ENCODE data around the gene PSMA8. TPM values are rescaled to one million over a fixed set of nuclear protein-coding genes. Genes with fewer than 3 reads are reported as not detected.

The PSMA8 gene
- total RNA-seq, 1 experiment from 2014 or later: not detected

- CTCF ChIA-PET: no interaction called here
- Histone ChIP-seq H3K9me2 (ENCODE audit: insufficient read depth) (no peaks in the 10 kb centered on the region), H3K79me2 (ENCODE audit: low read depth) (peaks cover 11% of the 10 kb centered on the region; the same call in 1 of the 2 replicates), H3K4me3 (peak within 1 kb of the TSS; percentile 83), H3K9me3 (ENCODE audit: insufficient read depth, low read depth) (no peaks in the 10 kb centered on the region), H3K4me2 (peak within 1 kb of the TSS; percentile 84), H3K4me1 (replicated peaks; ENCODE audit: insufficient read depth) (peaks cover 16% of the 10 kb centered on the region), H3K27ac (no peak within 1 kb of the TSS), H3K27me3 (ENCODE audit: insufficient read depth, low read depth) (no peaks in the 10 kb centered on the region), H2AFZ (peak within 1 kb of the TSS; percentile 81), H3F3A (ENCODE audit: insufficient read depth, low read depth) (no peaks in the 10 kb centered on the region), H4K20me1 (ENCODE audit: insufficient read depth) (no peaks in the 10 kb centered on the region), H3K36me3 (ENCODE audit: low read depth) (no peaks in the 10 kb centered on the region)
- POLR2A ChIA-PET (ENCODE audit: unreplicated experiment): no interaction called here
- no TSS peak for BruUV-seq (replicated peaks)
- peak; percentile 73 to 83 for DNase-seq
- intact Hi-C loops (cut with micrococcal nuclease; ENCODE audit: unreplicated experiment): no loop called here
- no peak for TF ChIP-seq CTCF (conservative IDR thresholded peaks at IDR 0.05)
These were observed 92.8 kb downstream of the PSMA8 start, which contains the start of gene TAF4B for GRCh38 chr18:26226229-26227050. Gene TAF4B, plus strand, starts transcription at chr18:26226445. Its CDS starts 489 bp downstream, at chr18:26226934.

- POLR2A ChIA-PET (ENCODE audit: unreplicated experiment): no interaction called here
- Histone ChIP-seq H3K4me3 (peak overlapping the region; percentile 83), H4K20me1 (ENCODE audit: insufficient read depth) (no peaks in the 10 kb centered on the region), H3K4me1 (replicated peaks; ENCODE audit: insufficient read depth) (peaks cover 16% of the 10 kb centered on the region), H3K27ac (no peak overlapping the region), H2AFZ (peak overlapping the region; percentile 81), H3K9me2 (ENCODE audit: insufficient read depth) (no peaks in the 10 kb centered on the region), H3F3A (ENCODE audit: insufficient read depth, low read depth) (no peaks in the 10 kb centered on the region), H3K4me2 (peak overlapping the region; percentile 84), H3K36me3 (ENCODE audit: low read depth) (no peaks in the 10 kb centered on the region), H3K27me3 (ENCODE audit: insufficient read depth, low read depth) (no peaks in the 10 kb centered on the region), H3K9me3 (ENCODE audit: insufficient read depth, low read depth) (no peaks in the 10 kb centered on the region), H3K79me2 (ENCODE audit: low read depth) (peaks cover 11% of the 10 kb centered on the region; the same call in 1 of the 2 replicates)
- TF ChIP-seq CTCF (conservative IDR thresholded peaks at IDR 0.05): no peak
- no peak for TF ChIP-seq EZH2 (IDR thresholded peaks at IDR 0.05; ENCODE audit: low read depth)
- BruUV-seq (replicated peaks): no TSS peak
- CTCF ChIA-PET: no interaction called here
- no peak for DNase-seq
- intact Hi-C loops (cut with micrococcal nuclease; ENCODE audit: unreplicated experiment): no loop called here
These were observed 93.5 kb downstream of the PSMA8 start for GRCh38 chr18:26227051-26227670.

- Histone ChIP-seq H3K4me2 (peak overlapping the region; percentile 84), H3K79me2 (ENCODE audit: low read depth) (peaks cover 11% of the 10 kb centered on the region; the same call in 1 of the 2 replicates), H3K9me3 (ENCODE audit: insufficient read depth, low read depth) (no peaks in the 10 kb centered on the region), H2AFZ (no peak overlapping the region), H3K4me3 (peak overlapping the region; percentile 83; the same call in 1 of the 2 replicates), H3K27me3 (ENCODE audit: insufficient read depth, low read depth) (no peaks in the 10 kb centered on the region), H4K20me1 (ENCODE audit: insufficient read depth) (no peaks in the 10 kb centered on the region), H3K36me3 (ENCODE audit: low read depth) (no peaks in the 10 kb centered on the region), H3K4me1 (replicated peaks; ENCODE audit: insufficient read depth) (peaks cover 16% of the 10 kb centered on the region), H3K27ac (no peak overlapping the region), H3K9me2 (ENCODE audit: insufficient read depth) (no peaks in the 10 kb centered on the region), H3F3A (ENCODE audit: insufficient read depth, low read depth) (no peaks in the 10 kb centered on the region)
- TF ChIP-seq CTCF (conservative IDR thresholded peaks at IDR 0.05) (no peak), EZH2 (IDR thresholded peaks at IDR 0.05; ENCODE audit: low read depth) (no peak)
- DNase-seq: no peak
- intact Hi-C loops (cut with micrococcal nuclease; ENCODE audit: unreplicated experiment): no loop called here
- ChIA-PET CTCF (no interaction called here), POLR2A (ENCODE audit: unreplicated experiment) (no interaction called here)
- no TSS peak for BruUV-seq (replicated peaks)
These were observed 95.0 kb downstream of the PSMA8 start for GRCh38 chr18:26228562-26229260.
